Panc1 (cell line): ENCODE results near the gene TBX2.

Experiments
- POLR2AphosphoS5 ChIP-seq: IDR thresholded peaks from 2 replicates; pipeline ENCODE4 v1.6.1; 2012; ENCODE audit warnings: mild to moderate bottlenecking, low read depth, low read length, moderate library complexity
- REST ChIP-seq, 2 experiments: IDR thresholded peaks; 2 replicates each; pipeline ENCODE4 v1.6.1; 2011 to 2012; ENCODE audit warnings: low read depth in 2 of 2, control low read depth in 1 of 2, low read length in 1 of 2, mild to moderate bottlenecking in 1 of 2, moderate library complexity in 1 of 2; ENCODE audit not compliant: insufficient read depth in 1 of 2
- TF ChIP-seq, protein P1 (sequence below): fragments of 450-650 bp; IDR thresholded peaks from 2 replicates; pipeline ENCODE4 v1.5.1; 2017; ENCODE audit warnings: mild to moderate bottlenecking

GRCh38 chr17:61425682-61426481, 26.2 kb downstream of the TBX2 start:
- TF ChIP-seq, protein P1, sequence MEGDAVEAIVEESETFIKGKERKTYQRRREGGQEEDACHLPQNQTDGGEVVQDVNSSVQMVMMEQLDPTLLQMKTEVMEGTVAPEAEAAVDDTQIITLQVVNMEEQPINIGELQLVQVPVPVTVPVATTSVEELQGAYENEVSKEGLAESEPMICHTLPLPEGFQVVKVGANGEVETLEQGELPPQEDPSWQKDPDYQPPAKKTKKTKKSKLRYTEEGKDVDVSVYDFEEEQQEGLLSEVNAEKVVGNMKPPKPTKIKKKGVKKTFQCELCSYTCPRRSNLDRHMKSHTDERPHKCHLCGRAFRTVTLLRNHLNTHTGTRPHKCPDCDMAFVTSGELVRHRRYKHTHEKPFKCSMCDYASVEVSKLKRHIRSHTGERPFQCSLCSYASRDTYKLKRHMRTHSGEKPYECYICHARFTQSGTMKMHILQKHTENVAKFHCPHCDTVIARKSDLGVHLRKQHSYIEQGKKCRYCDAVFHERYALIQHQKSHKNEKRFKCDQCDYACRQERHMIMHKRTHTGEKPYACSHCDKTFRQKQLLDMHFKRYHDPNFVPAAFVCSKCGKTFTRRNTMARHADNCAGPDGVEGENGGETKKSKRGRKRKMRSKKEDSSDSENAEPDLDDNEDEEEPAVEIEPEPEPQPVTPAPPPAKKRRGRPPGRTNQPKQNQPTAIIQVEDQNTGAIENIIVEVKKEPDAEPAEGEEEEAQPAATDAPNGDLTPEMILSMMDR, result peak; percentile 60
- TF ChIP-seq REST (IDR thresholded peaks at IDR 0.05; ENCODE audit: insufficient read depth in 1 of 2, low read depth in 2 of 2, low read length in 1 of 2), result no peak
- no peak for TF ChIP-seq POLR2AphosphoS5
